ENCODE results near the gene WDR31.
"Not testable (repeated sequence)": the region's sequence is repeated elsewhere in the genome, so short reads cannot be mapped to it uniquely, and the experiment has no call there.

Gene WDR31

DNA sequence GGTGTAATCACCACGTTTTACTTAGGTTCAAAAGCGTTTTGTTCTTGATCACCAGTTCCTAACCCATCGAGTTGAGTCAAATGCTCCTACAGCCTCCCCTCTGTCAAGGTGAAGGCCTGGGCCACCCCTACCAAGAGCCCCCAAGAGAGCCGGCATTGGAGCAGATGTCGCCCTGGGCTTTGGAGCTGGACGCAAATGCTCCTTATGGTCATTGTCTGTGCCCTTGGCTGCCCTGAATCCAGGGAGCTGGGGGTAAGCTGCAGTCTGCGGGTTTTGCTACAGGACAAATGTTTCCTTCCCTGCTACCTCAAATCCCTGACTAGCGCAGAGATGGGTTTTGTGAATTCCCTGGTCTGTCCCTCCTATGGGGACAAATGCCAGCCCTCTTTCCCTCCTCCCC, 41.8 kb downstream of the WDR31 start:
- Histone ChIP-seq H3K4me3 (replicated peaks; ENCODE audit: low read depth, low read length) (no peak overlapping the region), H3K36me3 (ENCODE audit: control insufficient read depth, insufficient read depth, low read length) (peaks cover 1% of the 10 kb centered on the region), H3K27me3 (replicated peaks; ENCODE audit: control insufficient read depth, insufficient read depth, low read length) (0 out of 2 replicates have a peak, but pooled peaks cover 1% of the 10 kb centered on the region)
- DNase-seq (ENCODE audit: extremely low read depth, insufficient read length): no peak
- TF ChIP-seq, protein P1, sequence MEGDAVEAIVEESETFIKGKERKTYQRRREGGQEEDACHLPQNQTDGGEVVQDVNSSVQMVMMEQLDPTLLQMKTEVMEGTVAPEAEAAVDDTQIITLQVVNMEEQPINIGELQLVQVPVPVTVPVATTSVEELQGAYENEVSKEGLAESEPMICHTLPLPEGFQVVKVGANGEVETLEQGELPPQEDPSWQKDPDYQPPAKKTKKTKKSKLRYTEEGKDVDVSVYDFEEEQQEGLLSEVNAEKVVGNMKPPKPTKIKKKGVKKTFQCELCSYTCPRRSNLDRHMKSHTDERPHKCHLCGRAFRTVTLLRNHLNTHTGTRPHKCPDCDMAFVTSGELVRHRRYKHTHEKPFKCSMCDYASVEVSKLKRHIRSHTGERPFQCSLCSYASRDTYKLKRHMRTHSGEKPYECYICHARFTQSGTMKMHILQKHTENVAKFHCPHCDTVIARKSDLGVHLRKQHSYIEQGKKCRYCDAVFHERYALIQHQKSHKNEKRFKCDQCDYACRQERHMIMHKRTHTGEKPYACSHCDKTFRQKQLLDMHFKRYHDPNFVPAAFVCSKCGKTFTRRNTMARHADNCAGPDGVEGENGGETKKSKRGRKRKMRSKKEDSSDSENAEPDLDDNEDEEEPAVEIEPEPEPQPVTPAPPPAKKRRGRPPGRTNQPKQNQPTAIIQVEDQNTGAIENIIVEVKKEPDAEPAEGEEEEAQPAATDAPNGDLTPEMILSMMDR (IDR thresholded peaks at IDR 0.05; ENCODE audit: insufficient read depth, low read length, poor library complexity, severe bottlenecking): no peak

DNA sequence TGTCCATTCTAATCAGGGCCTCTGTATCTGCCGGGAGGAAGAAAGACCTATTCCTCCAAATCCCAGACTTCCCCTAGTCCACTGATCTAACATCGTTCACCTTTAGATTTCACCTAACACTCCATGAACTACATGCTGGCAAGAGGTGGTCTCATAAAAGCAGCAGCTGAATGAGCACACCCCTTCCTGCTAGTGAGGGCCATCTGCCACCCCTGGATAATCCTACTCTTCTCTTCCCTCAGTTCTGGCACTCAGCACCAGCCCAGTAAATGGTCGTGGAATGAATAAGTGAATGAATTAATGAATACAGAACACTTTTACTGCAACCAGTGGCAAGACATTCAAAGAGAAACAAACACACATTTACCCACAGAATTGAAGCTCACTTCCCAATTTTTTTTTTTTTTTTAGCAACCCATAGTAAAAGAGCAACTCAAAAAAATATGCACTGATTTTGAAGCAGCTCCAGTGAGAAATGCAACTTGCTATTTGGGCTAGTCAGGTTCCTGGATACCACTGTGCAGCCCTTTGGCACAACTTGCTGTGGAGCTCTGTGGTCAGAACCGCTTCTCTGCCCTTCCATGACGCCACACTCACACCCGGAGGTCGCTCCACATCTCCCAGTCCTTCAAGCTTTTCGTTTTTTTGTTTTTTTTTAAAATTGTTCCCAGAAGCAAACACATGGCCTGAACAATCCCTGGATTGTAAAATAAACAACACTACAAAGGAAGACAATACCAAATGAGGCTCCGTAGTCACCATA, 43.1 kb downstream of the WDR31 start:
- TF ChIP-seq, protein P1 (IDR thresholded peaks at IDR 0.05; ENCODE audit: insufficient read depth, low read length, poor library complexity, severe bottlenecking): no peak
- H3K4me3 ChIP-seq (replicated peaks; ENCODE audit: low read depth, low read length): no peak overlapping the region
- 0 out of 2 replicates have a peak, but pooled peaks cover 1% of the 10 kb centered on the region for H3K27me3 ChIP-seq (replicated peaks; ENCODE audit: control insufficient read depth, insufficient read depth, low read length)
- DNase-seq (ENCODE audit: extremely low read depth, insufficient read length): no peak
- H3K36me3 ChIP-seq (ENCODE audit: control insufficient read depth, insufficient read depth, low read length): peaks cover 5% of the 10 kb centered on the region

DNA sequence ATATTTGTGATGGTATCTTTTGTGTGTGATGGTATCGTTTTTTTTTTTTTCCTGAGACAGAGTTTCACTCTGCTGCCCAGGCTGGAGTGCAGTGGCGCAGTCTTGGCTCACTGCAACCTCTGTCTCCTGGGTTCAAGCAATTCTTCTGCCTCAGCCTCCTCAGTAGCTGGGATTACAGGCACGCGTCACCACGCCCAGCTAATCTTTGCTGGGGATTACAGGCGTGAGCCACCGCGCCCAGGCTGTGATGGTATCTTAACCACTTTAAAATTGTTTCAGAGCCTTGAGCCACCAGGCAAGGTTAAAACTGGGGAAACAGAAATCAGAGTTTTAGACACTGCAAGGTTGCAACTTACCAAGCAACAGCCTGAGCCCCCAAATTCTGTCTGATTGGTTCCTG, 43.8 kb downstream of the WDR31 start:
- H3K27me3 ChIP-seq (replicated peaks; ENCODE audit: control insufficient read depth, insufficient read depth, low read length); H3K4me3 ChIP-seq (replicated peaks; ENCODE audit: low read depth, low read length); DNase-seq (ENCODE audit: extremely low read depth, insufficient read length); H3K36me3 ChIP-seq (ENCODE audit: control insufficient read depth, insufficient read depth, low read length): not testable (repeated sequence)

DNA sequence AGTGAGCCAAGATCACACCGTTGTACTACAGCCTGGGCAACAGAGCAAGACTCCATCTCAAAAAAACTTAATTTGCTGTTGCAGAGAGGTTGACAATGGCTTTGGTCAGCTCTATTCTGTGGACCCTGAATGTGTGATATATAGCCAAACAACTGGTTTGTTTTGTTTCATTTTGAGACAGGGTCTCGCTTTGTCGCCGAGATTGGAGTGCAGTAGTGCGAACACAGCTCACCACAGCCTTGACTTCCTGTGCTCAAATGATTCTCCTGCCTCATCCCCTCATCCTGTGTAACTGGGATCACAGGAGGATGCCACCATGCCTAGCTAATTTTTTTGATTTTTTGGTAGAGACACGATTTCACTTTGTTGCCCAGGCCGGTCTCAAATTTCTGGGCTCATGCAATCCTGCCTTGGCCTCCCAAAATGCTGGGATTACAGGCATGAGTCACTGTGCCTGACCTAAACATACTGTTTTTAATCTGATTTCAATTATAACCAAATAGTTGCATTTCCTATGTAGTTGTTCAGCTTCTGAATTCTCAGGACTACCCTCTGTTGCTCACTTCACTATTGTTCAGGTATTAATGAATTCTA, 46.7 kb downstream of the WDR31 start:
- no peaks in the 10 kb centered on the region for H3K27me3 ChIP-seq (replicated peaks; ENCODE audit: control insufficient read depth, insufficient read depth, low read length)
- no peak overlapping the region for H3K4me3 ChIP-seq (replicated peaks; ENCODE audit: low read depth, low read length)
- DNase-seq (ENCODE audit: extremely low read depth, insufficient read length): no peak
- TF ChIP-seq, protein P1 (IDR thresholded peaks at IDR 0.05; ENCODE audit: insufficient read depth, low read length, poor library complexity, severe bottlenecking): no peak
- peaks cover 16% of the 10 kb centered on the region for H3K36me3 ChIP-seq (ENCODE audit: control insufficient read depth, insufficient read depth, low read length)

DNA sequence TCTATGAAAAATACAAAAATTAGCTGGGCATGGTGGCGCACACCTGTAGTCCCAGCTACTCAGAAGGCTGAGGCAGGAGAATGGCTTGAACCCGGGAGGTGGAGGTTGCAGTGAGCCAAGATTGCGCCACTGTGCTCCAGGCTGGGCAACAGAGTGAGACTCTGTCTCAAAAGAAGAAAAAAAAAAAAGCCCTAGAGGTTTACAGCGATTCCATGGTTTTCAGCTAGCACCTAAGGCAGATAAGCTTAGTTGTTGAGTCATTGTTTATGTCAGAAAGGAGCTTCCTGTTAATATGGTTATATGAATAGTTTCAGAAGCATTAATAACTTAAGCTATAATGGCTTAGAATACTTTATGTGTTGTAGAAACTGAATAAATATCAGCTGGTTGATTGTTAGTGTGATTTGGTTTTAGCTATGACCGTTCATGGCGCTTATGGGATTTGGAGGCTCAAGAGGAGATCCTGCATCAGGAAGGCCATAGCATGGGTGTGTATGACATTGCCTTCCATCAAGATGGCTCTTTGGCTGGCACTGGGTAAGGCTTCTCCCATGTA, 49.9 kb downstream of the WDR31 start:
- Histone ChIP-seq H3K36me3 (ENCODE audit: control insufficient read depth, insufficient read depth, low read length) (peaks cover 23% of the 10 kb centered on the region), H3K27me3 (replicated peaks; ENCODE audit: control insufficient read depth, insufficient read depth, low read length) (no peaks in the 10 kb centered on the region), H3K4me3 (replicated peaks; ENCODE audit: low read depth, low read length) (no peak overlapping the region)
- TF ChIP-seq, protein P1 (IDR thresholded peaks at IDR 0.05; ENCODE audit: insufficient read depth, low read length, poor library complexity, severe bottlenecking): no peak
- DNase-seq (ENCODE audit: extremely low read depth, insufficient read length): no peak

DNA sequence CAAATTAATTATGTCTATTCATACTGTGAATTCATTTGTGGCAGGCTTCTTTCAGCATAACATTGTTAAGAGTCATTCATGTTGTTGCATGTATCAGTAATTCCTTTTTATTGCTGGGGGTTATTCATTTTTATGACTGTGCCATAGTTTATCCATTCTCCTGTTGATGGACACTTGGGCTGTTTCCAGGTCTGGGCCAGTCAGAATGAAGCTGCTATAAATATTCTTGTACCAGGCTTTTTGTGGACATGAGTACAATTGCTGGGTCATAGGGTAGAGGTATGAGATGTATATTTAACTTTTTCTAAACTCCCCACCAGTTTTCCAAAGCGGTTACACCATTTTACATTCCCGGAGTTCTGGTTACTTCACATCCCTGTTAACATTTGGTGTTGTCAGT, 51.0 kb downstream of the WDR31 start:
- no peaks in the 10 kb centered on the region for H3K27me3 ChIP-seq (replicated peaks; ENCODE audit: control insufficient read depth, insufficient read depth, low read length)
- no peak for DNase-seq (ENCODE audit: extremely low read depth, insufficient read length)
- H3K36me3 ChIP-seq (ENCODE audit: control insufficient read depth, insufficient read depth, low read length): peaks cover 28% of the 10 kb centered on the region
- TF ChIP-seq, protein P1 (IDR thresholded peaks at IDR 0.05; ENCODE audit: insufficient read depth, low read length, poor library complexity, severe bottlenecking): no peak
- H3K4me3 ChIP-seq (replicated peaks; ENCODE audit: low read depth, low read length): no peak overlapping the region

Data from GM06990 (cell line).